Measurements from ENCODE around the gene ABCA1. TPM values are rescaled to one million over a fixed set of nuclear protein-coding genes. Genes with fewer than 3 reads are reported as not detected.

Gene ABCA1
- total and polyA plus RNA-seq, 2 of the 13 experiments (the other 11 are each of a cell fraction or from before 2014, with no cell fraction given): 26.8 to 63.8 TPM

GRCh38 chr9:104968025-104968982, 40.3 kb upstream of the ABCA1 start (continued):
- TF ChIP-seq LRRFIP1 (CRISPR knock-in tag; conservative IDR thresholded peaks at IDR 0.05) (no peak), ETV5 (CRISPR knock-in tag; IDR thresholded peaks at IDR 0.05; ENCODE audit: borderline replicate concordance) (peak; percentile 8; the same call in 1 of the 2 replicates), ZNF136 (CRISPR knock-in tag; IDR thresholded peaks at IDR 0.05; ENCODE audit: low read depth) (no peak), ZNF549 (CRISPR knock-in tag; IDR thresholded peaks at IDR 0.05) (no peak), ZSCAN29 (CRISPR knock-in tag; conservative IDR thresholded peaks at IDR 0.05) (no peak), ZNF180 (CRISPR knock-in tag; IDR thresholded peaks at IDR 0.05; ENCODE audit: borderline replicate concordance, low read depth) (no peak), SAP130 (CRISPR knock-in tag; IDR thresholded peaks at IDR 0.05; ENCODE audit: low read depth) (peak; percentile 52; the same call in 1 of the 2 replicates), ZNF232 (CRISPR knock-in tag; IDR thresholded peaks at IDR 0.05; ENCODE audit: borderline replicate concordance) (no peak), CHD4 (IDR thresholded peaks at IDR 0.05; ENCODE audit: borderline replicate concordance, low read length) (no peak), ZIK1 (CRISPR knock-in tag; IDR thresholded peaks at IDR 0.05; ENCODE audit: borderline replicate concordance, low read depth) (no peak), SIN3B (IDR thresholded peaks at IDR 0.05; ENCODE audit: low read length) (no peak), KLF6 (CRISPR knock-in tag; IDR thresholded peaks at IDR 0.05) (no peak), ZNF841 (CRISPR knock-in tag; IDR thresholded peaks at IDR 0.05; ENCODE audit: borderline replicate concordance) (no peak), PAX8 (CRISPR knock-in tag; IDR thresholded peaks at IDR 0.05; ENCODE audit: borderline replicate concordance) (no peak), LCORL (IDR thresholded peaks at IDR 0.05) (no peak), LCORL (CRISPR knock-in tag; IDR thresholded peaks at IDR 0.05) (no peak; the same call in 1 of the 2 replicates), KLF12 (CRISPR knock-in tag; IDR thresholded peaks at IDR 0.05; ENCODE audit: borderline replicate concordance) (no peak), ZNF639 (CRISPR knock-in tag; conservative IDR thresholded peaks at IDR 0.05) (no peak), CBX5 (CRISPR knock-in tag; IDR thresholded peaks at IDR 0.05; ENCODE audit: borderline replicate concordance) (no peak; the same call in 1 of the 2 replicates), NCOR1 (IDR thresholded peaks at IDR 0.05; ENCODE audit: borderline replicate concordance, low read length) (no peak), HDAC6 (IDR thresholded peaks at IDR 0.05; ENCODE audit: low read depth, low read length) (no peak), ADNP (CRISPR knock-in tag; IDR thresholded peaks at IDR 0.05) (no peak), ZNF138 (CRISPR knock-in tag; IDR thresholded peaks at IDR 0.05; ENCODE audit: low read depth) (no peak), MXD1 (CRISPR knock-in tag; IDR thresholded peaks at IDR 0.05) (no peak), NKX3-1 (CRISPR knock-in tag; IDR thresholded peaks at IDR 0.05) (no peak), NR2C2 (CRISPR knock-in tag; IDR thresholded peaks at IDR 0.05; ENCODE audit: borderline replicate concordance) (no peak), MTA3 (CRISPR knock-in tag; IDR thresholded peaks at IDR 0.05) (no peak), RFX3 (CRISPR knock-in tag; IDR thresholded peaks at IDR 0.05) (no peak)
